ENCODE results near the gene CEP72.

Gene CEP72

GRCh38 chr5:674630-675011, 62.5 kb downstream of the CEP72 start:
- Histone ChIP-seq H3K4me1 (ENCODE audit: low read length) (peaks cover 13% of the 10 kb centered on the region), H2AFZ (ENCODE audit: low read depth, low read length) (no peak overlapping the region), H3K79me2 (ENCODE audit: low read length) (no peaks in the 10 kb centered on the region), H4K20me1 (ENCODE audit: insufficient read depth, low read length) (peaks cover 7% of the 10 kb centered on the region; the same call in 1 of the 2 replicates), H3K9me3 (ENCODE audit: insufficient read depth, low read length) (no peaks in the 10 kb centered on the region), H3K27ac (ENCODE audit: low read length) (no peak overlapping the region), H3K27me3 (ENCODE audit: low read depth, low read length) (peaks cover 14% of the 10 kb centered on the region), H3K4me3 (ENCODE audit: low read length) (no peak overlapping the region), H3K36me3 (replicated peaks; ENCODE audit: low read depth, low read length) (no peaks in the 10 kb centered on the region), H3K4me2 (ENCODE audit: low read length) (no peak overlapping the region), H3K9ac (ENCODE audit: low read length) (no peak overlapping the region)
- TF ChIP-seq, protein P1, sequence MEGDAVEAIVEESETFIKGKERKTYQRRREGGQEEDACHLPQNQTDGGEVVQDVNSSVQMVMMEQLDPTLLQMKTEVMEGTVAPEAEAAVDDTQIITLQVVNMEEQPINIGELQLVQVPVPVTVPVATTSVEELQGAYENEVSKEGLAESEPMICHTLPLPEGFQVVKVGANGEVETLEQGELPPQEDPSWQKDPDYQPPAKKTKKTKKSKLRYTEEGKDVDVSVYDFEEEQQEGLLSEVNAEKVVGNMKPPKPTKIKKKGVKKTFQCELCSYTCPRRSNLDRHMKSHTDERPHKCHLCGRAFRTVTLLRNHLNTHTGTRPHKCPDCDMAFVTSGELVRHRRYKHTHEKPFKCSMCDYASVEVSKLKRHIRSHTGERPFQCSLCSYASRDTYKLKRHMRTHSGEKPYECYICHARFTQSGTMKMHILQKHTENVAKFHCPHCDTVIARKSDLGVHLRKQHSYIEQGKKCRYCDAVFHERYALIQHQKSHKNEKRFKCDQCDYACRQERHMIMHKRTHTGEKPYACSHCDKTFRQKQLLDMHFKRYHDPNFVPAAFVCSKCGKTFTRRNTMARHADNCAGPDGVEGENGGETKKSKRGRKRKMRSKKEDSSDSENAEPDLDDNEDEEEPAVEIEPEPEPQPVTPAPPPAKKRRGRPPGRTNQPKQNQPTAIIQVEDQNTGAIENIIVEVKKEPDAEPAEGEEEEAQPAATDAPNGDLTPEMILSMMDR (IDR thresholded peaks at IDR 0.05; ENCODE audit: low read depth, low read length): no peak
- TF ChIP-seq EZH2phosphoT487 (IDR thresholded peaks at IDR 0.05; ENCODE audit: low read depth): no peak

- Histone ChIP-seq H3K9ac (ENCODE audit: low read length) (no peak overlapping the region), H3K4me3 (ENCODE audit: low read length) (no peak overlapping the region), H3K4me2 (ENCODE audit: low read length) (no peak overlapping the region), H4K20me1 (ENCODE audit: insufficient read depth, low read length) (peaks cover 1% of the 10 kb centered on the region; the same call in 1 of the 2 replicates), H3K27me3 (ENCODE audit: low read depth, low read length) (peaks cover 14% of the 10 kb centered on the region), H3K4me1 (ENCODE audit: low read length) (peaks cover 9% of the 10 kb centered on the region), H3K79me2 (ENCODE audit: low read length) (no peaks in the 10 kb centered on the region), H3K36me3 (replicated peaks; ENCODE audit: low read depth, low read length) (no peaks in the 10 kb centered on the region), H3K9me3 (ENCODE audit: insufficient read depth, low read length) (no peaks in the 10 kb centered on the region), H2AFZ (ENCODE audit: low read depth, low read length) (no peak overlapping the region), H3K27ac (ENCODE audit: low read length) (no peak overlapping the region)
- TF ChIP-seq, protein P1 (IDR thresholded peaks at IDR 0.05; ENCODE audit: low read depth, low read length): no peak
- no peak for TF ChIP-seq EZH2phosphoT487 (IDR thresholded peaks at IDR 0.05; ENCODE audit: low read depth)
These were observed 63.2 kb downstream of the CEP72 start for GRCh38 chr5:675111-675870.

DNA sequence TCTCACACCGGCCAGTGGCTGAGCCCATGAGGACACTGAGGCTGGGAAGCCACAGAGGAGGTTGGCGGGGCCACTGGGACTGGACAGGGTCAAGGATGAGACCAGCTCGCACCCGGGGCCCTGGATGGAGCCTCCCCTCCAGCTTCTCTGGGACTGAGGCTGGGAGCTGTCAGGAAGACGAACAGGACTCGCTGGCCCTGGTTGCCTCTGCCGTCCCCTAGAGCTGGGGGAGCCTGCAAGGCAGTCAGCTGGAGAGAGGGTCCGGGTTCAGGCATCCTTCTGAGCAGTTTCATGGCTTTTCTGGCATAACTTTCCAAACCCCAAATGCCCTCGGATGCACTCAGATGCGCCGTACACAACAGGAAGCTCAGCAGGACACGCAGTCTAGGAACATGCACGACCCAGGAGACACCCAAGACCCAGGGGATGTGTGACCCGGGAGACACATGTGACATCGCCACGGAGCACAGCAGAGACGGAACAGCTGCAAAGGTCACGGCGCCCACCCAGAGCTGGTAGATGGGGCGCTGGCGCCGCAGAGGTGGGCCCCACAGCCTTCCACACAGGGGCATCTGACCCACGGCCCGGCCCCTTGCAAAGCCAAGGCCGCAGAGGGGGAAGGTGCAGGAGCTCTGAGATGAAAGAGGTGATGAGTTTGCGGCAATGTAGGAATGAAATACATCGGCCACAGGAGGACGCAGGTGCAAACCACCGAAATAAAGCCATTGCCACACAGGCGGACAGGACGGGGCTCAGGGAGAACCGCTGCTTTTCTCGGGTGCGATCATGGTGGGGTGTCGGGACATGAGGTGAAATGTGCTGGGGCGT, 63.9 kb downstream of the CEP72 start:
- Histone ChIP-seq H3K4me1 (ENCODE audit: low read length) (peaks cover 8% of the 10 kb centered on the region), H3K36me3 (replicated peaks; ENCODE audit: low read depth, low read length) (no peaks in the 10 kb centered on the region), H3K4me3 (ENCODE audit: low read length) (no peak overlapping the region), H2AFZ (ENCODE audit: low read depth, low read length) (no peak overlapping the region), H3K79me2 (ENCODE audit: low read length) (no peaks in the 10 kb centered on the region), H3K4me2 (ENCODE audit: low read length) (no peak overlapping the region), H3K9ac (ENCODE audit: low read length) (no peak overlapping the region), H3K9me3 (ENCODE audit: insufficient read depth, low read length) (no peaks in the 10 kb centered on the region), H3K27me3 (ENCODE audit: low read depth, low read length) (peaks cover 14% of the 10 kb centered on the region), H4K20me1 (ENCODE audit: insufficient read depth, low read length) (no peaks in the 10 kb centered on the region), H3K27ac (ENCODE audit: low read length) (no peak overlapping the region)
- TF ChIP-seq EZH2phosphoT487 (IDR thresholded peaks at IDR 0.05; ENCODE audit: low read depth): no peak
- TF ChIP-seq, protein P1 (IDR thresholded peaks at IDR 0.05; ENCODE audit: low read depth, low read length): no peak

GRCh38 chr5:676699-677076, 64.5 kb downstream of the CEP72 start:
- Histone ChIP-seq H3K36me3 (replicated peaks; ENCODE audit: low read depth, low read length) (no peaks in the 10 kb centered on the region), H3K27ac (ENCODE audit: low read length) (no peak overlapping the region), H3K4me2 (ENCODE audit: low read length) (no peak overlapping the region), H3K79me2 (ENCODE audit: low read length) (no peaks in the 10 kb centered on the region), H3K4me3 (ENCODE audit: low read length) (no peak overlapping the region), H3K9me3 (ENCODE audit: insufficient read depth, low read length) (no peaks in the 10 kb centered on the region), H4K20me1 (ENCODE audit: insufficient read depth, low read length) (no peaks in the 10 kb centered on the region), H3K4me1 (ENCODE audit: low read length) (peaks cover 3% of the 10 kb centered on the region; the same call in 1 of the 2 replicates), H2AFZ (ENCODE audit: low read depth, low read length) (no peak overlapping the region), H3K27me3 (ENCODE audit: low read depth, low read length) (peaks cover 14% of the 10 kb centered on the region), H3K9ac (ENCODE audit: low read length) (no peak overlapping the region)
- TF ChIP-seq EZH2phosphoT487 (IDR thresholded peaks at IDR 0.05; ENCODE audit: low read depth): no peak
- TF ChIP-seq, protein P1 (IDR thresholded peaks at IDR 0.05; ENCODE audit: low read depth, low read length): no peak

Data from OCI-LY3 (cell line).